ENCODE data around the gene PLVAP. TPM values are rescaled to one million over a fixed set of nuclear protein-coding genes. Genes with fewer than 3 reads are reported as not detected.

PLVAP gene
- total and polyA plus RNA-seq, 2 experiments from 2014 or later = not detected

DNA sequence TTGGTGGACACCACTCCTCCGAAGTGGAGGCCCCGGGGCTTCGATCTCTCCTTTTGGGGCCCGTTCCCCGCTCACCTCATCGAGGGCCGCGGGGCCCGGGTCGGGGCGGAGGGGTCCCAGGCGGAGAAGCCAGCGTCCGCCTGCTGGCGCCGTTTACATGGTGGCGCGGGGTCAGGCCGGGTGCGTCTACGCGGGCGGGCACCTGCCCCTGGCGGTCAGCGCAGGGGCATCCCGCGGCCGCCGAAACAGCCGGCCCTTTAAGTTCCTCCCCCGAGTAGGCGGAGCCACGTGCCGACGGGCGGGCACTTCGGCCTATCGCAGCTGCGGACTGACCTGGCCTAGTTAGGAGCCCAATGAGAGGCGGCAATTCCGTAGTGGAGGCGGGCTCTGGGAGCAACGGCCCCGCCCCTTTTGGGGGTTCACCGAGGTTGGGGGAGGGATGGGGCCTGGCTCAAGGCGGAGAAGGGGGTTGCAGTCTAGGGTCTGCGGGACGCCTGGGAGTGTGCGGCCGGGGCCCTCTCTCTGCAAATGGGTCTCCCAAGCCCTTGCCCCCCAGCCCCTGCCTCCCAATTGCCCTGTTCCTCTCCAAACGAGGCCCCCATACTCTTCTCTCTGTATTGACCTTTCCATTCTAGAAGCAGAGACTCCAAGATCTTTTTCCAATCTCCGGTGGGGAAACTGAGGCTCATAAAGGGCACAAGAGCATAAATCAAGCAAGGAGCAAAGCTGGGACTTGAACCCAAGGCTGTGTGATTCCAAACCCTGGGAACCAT is 73.8 kb downstream of the PLVAP start, which contains the start of gene ABHD8:
Gene ABHD8, minus strand, starts transcription at position 259 of the 773 bp plus-strand sequence. CDS start 1,809 bp downstream, outside the sequence.
- Mint-ChIP-seq H3K27ac (peak within 1 kb of the TSS; percentile 51; the same call in 1 of the 2 replicates), H3K4me3 (peak within 1 kb of the TSS; percentile 70), H3K36me3 (ENCODE audit: low read depth) (peaks cover 14% of the 10 kb centered on the region), H3K9me3 (peaks cover 3% of the 10 kb centered on the region; the same call in 2 of the 3 replicates), H3K27me3 (ENCODE audit: insufficient read depth, low read depth, poor library complexity) (peaks cover 23% of the 10 kb centered on the region), H3K4me1 (peaks cover 36% of the 10 kb centered on the region)
- Histone ChIP-seq H3K79me2 (replicated peaks; ENCODE audit: insufficient read depth) (peaks cover 11% of the 10 kb centered on the region), H3K4me2 (peak within 1 kb of the TSS; percentile 80), H3K4me3 (peak within 1 kb of the TSS; percentile 74), H3K9me2 (ENCODE audit: insufficient read depth) (no peaks in the 10 kb centered on the region), H4K20me1 (replicated peaks; ENCODE audit: insufficient read depth) (peaks cover 3% of the 10 kb centered on the region; the same call in 1 of the 2 replicates), H3K27me3 (ENCODE audit: insufficient read depth) (no peaks in the 10 kb centered on the region), H3K27ac (ENCODE audit: low read depth) (peak within 1 kb of the TSS; percentile 67; the same call in 1 of the 2 replicates), H3F3A (replicated peaks; ENCODE audit: low read depth) (peaks cover 37% of the 10 kb centered on the region), H3K4me1 (ENCODE audit: insufficient read depth) (peaks cover 37% of the 10 kb centered on the region), H2AFZ (no peak within 1 kb of the TSS), H3K36me3 (ENCODE audit: insufficient read depth) (no peaks in the 10 kb centered on the region)
- DNase-seq (ENCODE audit: low spot score) (peak; percentile 99), ATAC-seq (peak; percentile 77)
- TF ChIP-seq ZNF331 (CRISPR knock-in tag; IDR thresholded peaks at IDR 0.05; ENCODE audit: low read depth) (no peak), NANOG (IDR thresholded peaks at IDR 0.05; ENCODE audit: borderline replicate concordance) (no peak), CREB1 (CRISPR knock-in tag; IDR thresholded peaks at IDR 0.05; ENCODE audit: low read depth) (peak; percentile 75), ZNF114 (CRISPR knock-in tag; IDR thresholded peaks at IDR 0.05) (no peak), STAT1 (IDR thresholded peaks at IDR 0.05; ENCODE audit: unreplicated experiment) (no peak), JUNB (IDR thresholded peaks at IDR 0.05; ENCODE audit: unreplicated experiment) (no peak), EZH2phosphoT487 (IDR thresholded peaks at IDR 0.05; ENCODE audit: unreplicated experiment) (no peak), POLR2AphosphoS5 (IDR thresholded peaks at IDR 0.05; ENCODE audit: low read depth) (peak; percentile 79), EZH2 (IDR thresholded peaks at IDR 0.05; ENCODE audit: low read depth, unreplicated experiment) (no peak)
- TF ChIP-seq, protein P1, sequence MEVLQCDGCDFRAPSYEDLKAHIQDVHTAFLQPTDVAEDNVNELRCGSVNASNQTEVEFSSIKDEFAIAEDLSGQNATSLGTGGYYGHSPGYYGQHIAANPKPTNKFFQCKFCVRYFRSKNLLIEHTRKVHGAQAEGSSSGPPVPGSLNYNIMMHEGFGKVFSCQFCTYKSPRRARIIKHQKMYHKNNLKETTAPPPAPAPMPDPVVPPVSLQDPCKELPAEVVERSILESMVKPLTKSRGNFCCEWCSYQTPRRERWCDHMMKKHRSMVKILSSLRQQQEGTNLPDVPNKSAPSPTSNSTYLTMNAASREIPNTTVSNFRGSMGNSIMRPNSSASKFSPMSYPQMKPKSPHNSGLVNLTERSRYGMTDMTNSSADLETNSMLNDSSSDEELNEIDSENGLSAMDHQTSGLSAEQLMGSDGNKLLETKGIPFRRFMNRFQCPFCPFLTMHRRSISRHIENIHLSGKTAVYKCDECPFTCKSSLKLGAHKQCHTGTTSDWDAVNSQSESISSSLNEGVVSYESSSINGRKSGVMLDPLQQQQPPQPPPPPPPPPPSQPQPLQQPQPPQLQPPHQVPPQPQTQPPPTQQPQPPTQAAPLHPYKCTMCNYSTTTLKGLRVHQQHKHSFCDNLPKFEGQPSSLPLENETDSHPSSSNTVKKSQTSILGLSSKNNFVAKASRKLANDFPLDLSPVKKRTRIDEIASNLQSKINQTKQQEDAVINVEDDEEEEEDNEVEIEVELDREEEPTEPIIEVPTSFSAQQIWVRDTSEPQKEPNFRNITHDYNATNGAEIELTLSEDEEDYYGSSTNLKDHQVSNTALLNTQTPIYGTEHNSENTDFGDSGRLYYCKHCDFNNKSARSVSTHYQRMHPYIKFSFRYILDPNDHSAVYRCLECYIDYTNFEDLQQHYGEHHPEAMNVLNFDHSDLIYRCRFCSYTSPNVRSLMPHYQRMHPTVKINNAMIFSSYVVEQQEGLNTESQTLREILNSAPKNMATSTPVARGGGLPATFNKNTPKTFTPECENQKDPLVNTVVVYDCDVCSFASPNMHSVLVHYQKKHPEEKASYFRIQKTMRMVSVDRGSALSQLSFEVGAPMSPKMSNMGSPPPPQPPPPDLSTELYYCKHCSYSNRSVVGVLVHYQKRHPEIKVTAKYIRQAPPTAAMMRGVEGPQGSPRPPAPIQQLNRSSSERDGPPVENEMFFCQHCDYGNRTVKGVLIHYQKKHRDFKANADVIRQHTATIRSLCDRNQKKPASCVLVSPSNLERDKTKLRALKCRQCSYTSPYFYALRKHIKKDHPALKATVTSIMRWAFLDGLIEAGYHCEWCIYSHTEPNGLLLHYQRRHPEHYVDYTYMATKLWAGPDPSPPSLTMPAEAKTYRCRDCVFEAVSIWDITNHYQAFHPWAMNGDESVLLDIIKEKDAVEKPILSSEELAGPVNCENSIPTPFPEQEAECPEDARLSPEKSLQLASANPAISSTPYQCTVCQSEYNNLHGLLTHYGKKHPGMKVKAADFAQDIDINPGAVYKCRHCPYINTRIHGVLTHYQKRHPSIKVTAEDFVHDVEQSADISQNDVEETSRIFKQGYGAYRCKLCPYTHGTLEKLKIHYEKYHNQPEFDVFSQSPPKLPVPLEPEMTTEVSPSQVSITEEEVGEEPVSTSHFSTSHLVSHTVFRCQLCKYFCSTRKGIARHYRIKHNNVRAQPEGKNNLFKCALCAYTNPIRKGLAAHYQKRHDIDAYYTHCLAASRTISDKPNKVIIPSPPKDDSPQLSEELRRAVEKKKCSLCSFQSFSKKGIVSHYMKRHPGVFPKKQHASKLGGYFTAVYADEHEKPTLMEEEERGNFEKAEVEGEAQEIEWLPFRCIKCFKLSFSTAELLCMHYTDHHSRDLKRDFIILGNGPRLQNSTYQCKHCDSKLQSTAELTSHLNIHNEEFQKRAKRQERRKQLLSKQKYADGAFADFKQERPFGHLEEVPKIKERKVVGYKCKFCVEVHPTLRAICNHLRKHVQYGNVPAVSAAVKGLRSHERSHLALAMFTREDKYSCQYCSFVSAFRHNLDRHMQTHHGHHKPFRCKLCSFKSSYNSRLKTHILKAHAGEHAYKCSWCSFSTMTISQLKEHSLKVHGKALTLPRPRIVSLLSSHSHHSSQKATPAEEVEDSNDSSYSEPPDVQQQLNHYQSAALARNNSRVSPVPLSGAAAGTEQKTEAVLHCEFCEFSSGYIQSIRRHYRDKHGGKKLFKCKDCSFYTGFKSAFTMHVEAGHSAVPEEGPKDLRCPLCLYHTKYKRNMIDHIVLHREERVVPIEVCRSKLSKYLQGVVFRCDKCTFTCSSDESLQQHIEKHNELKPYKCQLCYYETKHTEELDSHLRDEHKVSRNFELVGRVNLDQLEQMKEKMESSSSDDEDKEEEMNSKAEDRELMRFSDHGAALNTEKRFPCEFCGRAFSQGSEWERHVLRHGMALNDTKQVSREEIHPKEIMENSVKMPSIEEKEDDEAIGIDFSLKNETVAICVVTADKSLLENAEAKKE (CRISPR knock-in tag; IDR thresholded peaks at IDR 0.05) = no peak
- TF ChIP-seq, protein P2, sequence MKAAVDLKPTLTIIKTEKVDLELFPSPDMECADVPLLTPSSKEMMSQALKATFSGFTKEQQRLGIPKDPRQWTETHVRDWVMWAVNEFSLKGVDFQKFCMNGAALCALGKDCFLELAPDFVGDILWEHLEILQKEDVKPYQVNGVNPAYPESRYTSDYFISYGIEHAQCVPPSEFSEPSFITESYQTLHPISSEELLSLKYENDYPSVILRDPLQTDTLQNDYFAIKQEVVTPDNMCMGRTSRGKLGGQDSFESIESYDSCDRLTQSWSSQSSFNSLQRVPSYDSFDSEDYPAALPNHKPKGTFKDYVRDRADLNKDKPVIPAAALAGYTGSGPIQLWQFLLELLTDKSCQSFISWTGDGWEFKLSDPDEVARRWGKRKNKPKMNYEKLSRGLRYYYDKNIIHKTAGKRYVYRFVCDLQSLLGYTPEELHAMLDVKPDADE (IDR thresholded peaks at IDR 0.05) = no peak
- TF ChIP-seq, protein P3, sequence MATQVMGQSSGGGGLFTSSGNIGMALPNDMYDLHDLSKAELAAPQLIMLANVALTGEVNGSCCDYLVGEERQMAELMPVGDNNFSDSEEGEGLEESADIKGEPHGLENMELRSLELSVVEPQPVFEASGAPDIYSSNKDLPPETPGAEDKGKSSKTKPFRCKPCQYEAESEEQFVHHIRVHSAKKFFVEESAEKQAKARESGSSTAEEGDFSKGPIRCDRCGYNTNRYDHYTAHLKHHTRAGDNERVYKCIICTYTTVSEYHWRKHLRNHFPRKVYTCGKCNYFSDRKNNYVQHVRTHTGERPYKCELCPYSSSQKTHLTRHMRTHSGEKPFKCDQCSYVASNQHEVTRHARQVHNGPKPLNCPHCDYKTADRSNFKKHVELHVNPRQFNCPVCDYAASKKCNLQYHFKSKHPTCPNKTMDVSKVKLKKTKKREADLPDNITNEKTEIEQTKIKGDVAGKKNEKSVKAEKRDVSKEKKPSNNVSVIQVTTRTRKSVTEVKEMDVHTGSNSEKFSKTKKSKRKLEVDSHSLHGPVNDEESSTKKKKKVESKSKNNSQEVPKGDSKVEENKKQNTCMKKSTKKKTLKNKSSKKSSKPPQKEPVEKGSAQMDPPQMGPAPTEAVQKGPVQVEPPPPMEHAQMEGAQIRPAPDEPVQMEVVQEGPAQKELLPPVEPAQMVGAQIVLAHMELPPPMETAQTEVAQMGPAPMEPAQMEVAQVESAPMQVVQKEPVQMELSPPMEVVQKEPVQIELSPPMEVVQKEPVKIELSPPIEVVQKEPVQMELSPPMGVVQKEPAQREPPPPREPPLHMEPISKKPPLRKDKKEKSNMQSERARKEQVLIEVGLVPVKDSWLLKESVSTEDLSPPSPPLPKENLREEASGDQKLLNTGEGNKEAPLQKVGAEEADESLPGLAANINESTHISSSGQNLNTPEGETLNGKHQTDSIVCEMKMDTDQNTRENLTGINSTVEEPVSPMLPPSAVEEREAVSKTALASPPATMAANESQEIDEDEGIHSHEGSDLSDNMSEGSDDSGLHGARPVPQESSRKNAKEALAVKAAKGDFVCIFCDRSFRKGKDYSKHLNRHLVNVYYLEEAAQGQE (IDR thresholded peaks at IDR 0.05; ENCODE audit: unreplicated experiment) = no peak
- TF ChIP-seq, protein P4, sequence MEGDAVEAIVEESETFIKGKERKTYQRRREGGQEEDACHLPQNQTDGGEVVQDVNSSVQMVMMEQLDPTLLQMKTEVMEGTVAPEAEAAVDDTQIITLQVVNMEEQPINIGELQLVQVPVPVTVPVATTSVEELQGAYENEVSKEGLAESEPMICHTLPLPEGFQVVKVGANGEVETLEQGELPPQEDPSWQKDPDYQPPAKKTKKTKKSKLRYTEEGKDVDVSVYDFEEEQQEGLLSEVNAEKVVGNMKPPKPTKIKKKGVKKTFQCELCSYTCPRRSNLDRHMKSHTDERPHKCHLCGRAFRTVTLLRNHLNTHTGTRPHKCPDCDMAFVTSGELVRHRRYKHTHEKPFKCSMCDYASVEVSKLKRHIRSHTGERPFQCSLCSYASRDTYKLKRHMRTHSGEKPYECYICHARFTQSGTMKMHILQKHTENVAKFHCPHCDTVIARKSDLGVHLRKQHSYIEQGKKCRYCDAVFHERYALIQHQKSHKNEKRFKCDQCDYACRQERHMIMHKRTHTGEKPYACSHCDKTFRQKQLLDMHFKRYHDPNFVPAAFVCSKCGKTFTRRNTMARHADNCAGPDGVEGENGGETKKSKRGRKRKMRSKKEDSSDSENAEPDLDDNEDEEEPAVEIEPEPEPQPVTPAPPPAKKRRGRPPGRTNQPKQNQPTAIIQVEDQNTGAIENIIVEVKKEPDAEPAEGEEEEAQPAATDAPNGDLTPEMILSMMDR (conservative IDR thresholded peaks at IDR 0.05; ENCODE audit: low read depth in 2 of 2) = peak; percentile 34 to 40
